Activated T-helper 1 cell treated with anti-CD3 and anti-CD28 coated beads, Interleukin-2, amount 50 U/mL, for 16 hours (primary cell): ENCODE results near the gene VWA8.
"Not testable (repeated sequence)": the region's sequence is repeated elsewhere in the genome, so short reads cannot be mapped to it uniquely, and the experiment has no call there.

Experiments used
- DNase-seq, 2 donors: peaks; one replicate each; pipeline ENCODE4 v3.0.0-alpha.2; 2020; ENCODE audit warnings: low read depth in 1 of 2, low spot score in 1 of 2

Gene VWA8

DNA sequence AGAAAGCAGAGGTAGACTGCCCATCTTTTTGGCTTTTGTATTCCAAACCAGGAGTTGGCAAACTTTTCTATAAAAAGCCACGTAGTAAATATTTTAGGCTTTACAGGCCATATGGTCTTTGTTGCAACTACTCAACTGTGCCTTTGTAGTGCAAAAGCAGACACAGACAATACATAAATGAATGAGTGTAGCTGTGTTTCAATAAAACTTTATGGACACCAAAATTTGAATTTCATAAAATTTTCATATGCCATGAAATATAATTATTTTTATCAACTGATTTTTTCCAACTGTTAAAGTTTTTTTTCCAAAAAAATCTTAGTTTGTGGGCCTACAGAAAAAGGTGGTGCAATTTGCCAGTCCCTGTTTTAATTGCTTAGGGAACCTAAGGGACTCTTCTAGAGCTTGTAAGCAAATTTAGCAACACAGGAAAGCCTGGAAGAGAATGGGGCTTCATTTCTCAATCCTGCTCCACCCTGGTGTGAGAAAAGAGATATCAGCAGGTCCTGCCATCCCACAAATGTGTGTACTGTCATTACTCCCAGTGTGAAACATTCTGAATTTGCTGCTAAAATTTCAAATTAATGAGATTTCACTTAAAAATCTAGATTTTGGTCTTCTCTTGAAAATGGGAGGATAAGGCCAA is 309.4 kb downstream of the VWA8 start:
- DNase-seq: no peak

DNA sequence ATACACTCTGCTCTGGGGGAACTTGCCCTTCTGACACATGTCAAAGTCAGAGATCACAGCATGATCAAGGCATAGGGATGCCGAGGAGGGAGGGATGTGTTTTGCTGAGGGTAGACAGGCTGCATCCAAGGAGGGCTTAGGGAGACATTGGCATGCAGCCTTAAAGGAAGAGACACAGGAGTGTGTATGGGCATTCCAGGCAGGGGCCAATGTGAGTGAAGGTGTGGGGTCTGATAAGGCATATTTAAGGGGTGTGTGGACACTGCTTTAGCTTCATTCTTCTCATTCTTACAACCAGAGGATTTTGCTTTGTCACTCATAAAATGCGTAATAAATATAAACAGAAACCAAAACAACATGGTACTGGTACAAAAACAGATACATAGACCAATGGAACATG is 310.2 kb downstream of the VWA8 start:
- no peak for DNase-seq

DNA sequence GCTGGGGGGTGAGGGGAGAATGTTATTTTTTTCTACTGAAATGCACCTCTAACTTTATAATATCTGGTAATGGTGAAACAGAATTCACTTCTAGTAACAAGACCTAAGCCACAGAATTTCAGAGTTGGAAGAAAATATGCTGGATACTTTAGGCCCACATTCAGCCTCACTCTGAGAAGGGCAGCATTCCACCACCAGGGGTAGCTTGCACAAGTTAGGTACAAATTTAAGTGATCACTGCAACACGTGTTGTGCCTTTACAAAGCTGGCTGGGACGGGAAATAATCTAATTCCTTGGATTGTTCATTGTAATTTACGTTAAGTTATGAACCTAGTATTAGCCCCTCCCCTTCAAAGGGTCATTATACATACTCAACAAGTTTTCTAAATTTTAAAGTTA is 311.2 kb downstream of the VWA8 start:
- no peak for DNase-seq

DNA sequence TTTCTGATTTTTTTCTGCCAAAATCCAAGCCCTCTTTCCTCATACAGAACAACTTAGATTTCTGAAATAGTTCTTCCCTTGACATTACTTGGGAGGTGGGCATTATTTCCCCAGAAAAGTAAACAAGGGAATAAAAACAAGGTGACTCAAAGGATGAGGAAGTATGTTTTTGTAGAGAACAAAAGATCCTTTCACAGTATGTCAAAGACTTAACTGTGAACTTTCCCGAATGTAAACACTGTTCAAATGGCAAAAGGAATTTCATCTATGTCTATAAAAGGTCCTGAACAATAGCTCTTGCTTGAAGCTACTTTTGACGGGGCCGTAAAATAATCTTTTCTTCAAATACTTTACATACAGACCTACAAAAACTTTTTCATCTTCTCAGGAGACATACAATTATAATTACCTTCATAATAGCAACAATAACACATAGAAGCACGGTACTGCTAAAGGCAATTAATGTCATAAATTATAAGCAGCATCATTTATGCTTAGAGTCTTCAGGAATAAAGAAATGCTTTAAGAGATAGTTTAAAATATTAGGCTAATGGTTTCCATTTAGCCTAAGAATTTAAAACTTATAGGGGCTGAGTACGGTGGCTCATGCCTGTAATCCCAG is 312.5 kb downstream of the VWA8 start:
- DNase-seq: no peak

DNA sequence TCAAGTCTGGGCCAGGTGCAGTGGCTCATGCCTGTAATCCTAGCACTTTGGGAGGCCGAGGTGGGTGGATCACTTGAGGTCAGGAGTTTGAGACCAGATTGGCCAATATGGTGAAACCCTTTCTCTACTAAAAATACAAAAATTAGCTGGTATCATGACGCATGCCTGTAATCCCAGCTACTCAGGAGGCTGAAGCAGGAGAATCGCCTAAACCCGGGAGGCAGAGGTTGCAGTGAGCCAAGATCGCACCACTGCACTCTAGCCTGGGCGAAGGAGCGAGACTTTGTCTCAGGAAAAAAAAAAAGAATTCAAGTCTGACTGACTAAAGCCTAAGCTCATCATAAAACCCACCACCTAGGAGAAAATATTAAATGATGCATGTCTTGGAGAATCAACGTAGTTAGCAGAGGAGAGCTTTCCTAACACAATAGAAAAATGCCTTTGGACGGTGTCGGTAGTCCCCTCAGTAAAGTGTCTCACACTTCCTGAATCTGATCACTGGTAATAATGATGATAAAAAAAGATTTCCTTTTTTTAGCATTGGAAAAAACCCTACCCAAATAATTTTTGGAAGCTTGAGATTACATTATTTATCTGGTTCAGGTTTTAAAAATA is 313.1 kb downstream of the VWA8 start:
- not testable (repeated sequence) for DNase-seq

DNA sequence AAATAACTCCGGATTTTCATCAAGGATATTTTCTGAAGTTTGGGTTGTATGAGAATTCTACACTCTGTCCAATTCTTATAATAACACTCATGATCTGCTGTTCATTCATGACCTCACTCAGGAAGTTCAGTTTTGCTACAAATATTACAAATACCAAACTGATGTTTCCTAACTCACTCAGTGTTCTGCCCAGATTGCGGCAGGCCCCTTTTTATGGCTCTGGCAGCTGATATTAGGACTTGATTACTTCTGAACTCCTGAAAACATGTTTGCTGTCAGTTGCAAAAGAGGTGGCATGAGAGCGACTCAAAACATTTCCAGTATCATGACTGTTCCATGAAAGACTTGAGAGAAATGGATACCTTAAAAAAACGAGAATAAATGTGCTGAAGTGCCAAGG is 315.6 kb downstream of the VWA8 start:
- DNase-seq: no peak

DNA sequence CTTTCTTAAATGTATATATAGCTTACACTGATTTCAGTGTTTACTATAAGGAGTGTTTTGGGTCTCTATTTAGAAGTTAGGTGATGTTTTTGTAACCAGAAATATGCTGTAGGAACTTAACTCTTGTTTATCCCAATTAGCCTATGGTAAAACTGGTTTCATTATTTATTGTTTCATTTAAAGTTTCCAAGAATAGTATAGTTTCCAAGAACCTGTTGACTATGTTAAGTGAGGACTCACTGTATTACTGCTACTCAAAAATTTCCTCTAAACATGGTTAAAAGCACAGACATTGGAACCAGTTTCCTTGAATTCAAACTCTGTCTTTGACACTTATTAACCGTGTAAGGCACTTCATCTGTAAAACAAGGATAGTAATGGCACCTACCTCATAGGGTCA is 316.2 kb downstream of the VWA8 start:
- DNase-seq: no peak

DNA sequence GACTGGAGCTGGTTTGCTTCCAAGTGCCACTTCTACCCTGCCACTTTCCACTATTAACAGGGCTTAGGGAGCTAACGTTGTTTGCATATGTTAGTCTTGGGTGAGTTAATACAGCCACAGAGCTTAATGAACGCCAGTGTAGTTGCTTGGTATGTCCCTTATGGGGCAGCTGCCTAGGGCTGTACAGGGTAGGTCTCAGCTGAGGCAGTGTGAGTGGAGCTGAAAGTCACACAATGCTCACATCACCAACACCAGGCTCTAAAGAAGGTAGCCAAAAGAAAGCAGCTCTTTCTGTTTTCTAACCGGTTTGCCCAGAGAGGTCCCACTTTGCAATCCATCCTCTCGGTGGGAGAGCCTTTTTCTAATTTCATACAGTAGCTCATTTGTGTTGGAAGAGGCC is 317.4 kb downstream of the VWA8 start:
- no peak for DNase-seq

DNA sequence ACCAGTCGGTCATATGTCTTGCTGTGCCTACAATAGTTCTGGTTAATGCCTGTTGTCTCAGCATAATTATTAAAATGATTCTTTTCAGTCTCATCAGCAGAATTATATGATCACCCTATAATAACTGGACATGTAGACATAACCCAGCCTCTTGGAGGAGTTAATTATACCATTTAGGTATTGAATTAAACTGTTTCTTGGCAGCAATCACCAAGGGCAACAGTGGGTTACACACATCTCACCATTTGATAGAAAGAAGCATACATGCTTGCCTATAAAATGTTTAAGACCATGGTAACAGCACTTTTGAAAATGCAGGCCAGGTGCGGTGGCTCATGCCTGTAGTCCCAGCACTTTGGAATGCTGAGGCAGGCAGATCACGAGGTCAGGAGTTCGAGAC is 318.9 kb downstream of the VWA8 start:
- no peak for DNase-seq

DNA sequence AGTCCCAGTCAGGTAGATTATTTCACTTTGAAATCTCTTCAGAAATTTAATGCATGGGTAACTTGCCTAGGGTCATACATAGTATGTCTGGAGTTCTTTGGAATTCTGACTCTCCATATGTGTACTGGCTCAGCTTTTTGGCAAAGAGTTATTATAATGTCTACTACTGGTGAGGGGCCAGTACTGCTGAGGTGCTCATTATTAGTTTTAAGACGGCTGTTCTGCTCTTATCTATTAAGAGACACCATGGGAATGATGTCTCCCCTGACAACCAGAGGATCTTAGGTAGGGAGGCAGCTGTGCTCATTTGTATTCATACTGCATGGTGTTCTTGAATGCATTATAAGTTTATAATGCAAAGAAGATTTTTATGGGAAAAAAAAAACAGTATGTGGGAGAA is 319.5 kb downstream of the VWA8 start:
- no peak for DNase-seq

DNA sequence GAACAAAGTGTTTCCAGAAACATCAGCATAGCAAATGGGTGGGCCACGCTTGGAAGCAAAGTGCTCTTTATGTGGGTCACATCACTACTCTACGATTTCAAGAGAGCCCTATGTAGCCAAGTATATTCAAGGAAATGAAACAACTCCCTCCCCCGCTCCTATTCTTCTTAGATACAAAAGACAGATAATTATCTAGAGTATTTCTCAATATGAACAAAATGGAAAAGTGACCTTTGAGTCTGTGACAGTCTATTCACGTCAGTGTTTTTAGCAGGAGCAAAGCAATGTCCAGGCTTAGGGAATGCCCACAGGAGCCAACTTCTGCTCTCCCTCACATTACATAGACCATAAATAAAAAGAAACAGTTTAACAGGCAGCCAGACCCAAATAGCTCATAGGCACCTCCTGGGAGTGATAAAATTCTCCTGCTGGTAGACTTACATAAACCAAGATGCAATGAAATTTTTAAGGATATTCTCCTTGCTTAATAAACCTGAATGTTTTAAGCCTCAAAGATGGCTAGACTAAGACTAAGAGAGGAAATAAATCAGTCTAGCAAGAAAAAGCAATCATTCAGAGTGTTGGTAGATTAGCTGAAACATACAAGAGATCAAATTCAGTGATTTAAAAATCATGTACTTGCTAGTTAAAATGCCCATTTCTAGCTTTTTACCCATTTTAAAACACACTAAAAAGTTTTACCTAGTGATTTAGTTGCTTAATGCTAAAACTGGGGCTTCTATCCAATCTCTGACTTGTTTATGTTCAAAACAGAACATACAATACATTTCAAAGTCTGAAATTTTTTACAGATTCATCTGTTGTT is 320.7 kb downstream of the VWA8 start:
- DNase-seq: no peak

DNA sequence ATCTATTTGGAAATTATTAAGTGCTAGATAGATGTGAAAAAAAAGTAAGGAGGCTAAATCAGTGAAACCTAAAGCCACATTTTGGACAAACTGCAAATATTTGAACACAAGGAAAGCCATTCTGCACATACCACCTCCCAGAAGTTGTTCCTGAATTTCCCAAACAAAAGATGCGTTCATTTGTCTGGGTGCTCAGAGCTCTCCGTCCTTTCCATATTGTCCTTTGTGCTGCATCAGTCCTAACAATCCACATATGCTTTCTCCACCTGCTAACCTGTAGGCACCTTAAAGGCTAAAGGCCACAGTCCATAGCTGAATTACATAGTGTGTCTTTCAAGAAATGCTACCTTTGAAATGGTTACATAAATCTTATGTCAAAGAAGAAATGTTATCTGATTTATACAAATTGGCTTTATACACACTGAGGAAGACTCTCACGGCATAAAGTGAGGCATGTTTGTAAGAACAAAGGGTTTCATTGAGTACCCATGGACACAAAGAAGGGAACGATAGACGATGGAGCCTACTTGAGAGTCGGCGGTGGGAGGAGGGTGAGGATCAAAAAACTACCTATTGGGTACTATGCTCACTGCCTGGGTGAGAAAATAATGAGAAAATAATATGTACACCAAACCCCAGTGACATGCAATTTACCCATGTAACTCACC is 321.5 kb downstream of the VWA8 start:
- DNase-seq: no peak

DNA sequence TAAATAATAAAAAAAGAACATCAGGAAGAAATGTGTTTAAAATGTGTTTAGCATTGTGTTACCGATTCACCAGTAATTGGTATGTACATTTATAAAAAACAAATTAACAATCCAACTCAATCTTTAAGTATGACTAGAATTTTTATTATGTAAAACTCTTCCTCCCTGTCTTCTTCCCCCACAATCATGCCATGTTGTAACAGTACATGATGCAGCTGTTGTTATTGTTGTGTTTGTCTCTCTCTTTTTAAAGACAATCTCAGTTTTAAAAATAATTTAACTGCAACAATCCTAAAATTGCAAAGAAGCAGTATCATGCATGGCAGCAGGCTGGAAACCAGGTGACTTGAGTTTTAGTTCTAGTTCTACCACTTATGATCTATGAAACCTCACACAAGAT is 323.3 kb downstream of the VWA8 start:
- DNase-seq: no peak

DNA sequence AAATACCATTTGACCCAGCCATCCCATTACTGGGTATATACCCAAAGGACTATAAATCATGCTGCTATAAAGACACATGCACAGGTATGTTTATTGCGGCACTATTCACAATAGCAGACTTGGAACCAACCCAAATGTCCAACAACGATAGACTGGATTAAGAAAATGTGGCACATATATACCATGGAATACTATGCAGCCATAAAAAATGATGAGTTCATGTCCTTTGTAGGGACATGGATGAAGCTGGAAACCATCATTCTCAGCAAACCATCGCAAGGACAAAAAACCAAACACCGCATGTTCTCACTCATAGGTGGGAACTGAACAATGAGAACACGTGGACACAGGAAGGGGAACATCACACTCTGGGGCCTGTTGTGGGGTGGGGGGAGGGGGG is 323.9 kb downstream of the VWA8 start:
- DNase-seq: not testable (repeated sequence)

DNA sequence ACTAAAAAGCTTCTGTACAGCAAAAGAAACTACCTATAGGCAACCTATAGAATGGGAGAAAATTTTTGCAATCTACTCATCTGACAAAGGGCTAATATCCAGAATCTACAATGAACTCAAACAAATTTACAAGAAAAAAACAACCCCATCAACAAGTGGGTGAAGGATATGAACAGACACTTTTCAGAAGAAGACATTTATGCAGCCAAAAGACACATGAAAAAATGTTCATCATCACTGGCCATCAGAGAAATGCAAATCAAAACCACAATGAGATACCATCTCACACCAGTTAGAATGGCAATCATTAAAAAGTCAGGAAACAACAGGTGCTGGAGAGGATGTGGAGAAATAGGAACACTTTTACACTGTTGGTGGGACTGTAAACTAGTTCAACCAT is 324.3 kb downstream of the VWA8 start:
- not testable (repeated sequence) for DNase-seq

DNA sequence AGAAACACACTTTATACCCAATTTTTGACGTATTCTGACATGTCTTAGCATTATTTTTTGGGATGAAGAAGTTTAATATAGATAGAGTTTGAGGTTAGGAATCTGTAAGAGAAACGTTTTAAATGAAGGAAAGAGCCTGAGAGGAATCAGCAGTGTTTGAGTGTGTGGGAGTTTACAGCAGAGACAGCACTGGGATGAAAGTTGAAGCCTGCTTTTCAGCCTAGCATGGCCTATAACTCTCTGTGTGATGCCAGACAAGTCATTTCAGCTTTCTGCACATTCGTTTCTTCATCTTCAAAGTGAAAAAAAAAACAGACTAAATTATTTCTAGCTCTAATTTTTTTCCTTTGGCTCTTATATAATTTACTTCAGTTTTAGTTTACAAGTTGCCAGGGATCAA is 326.5 kb downstream of the VWA8 start:
- no peak for DNase-seq

DNA sequence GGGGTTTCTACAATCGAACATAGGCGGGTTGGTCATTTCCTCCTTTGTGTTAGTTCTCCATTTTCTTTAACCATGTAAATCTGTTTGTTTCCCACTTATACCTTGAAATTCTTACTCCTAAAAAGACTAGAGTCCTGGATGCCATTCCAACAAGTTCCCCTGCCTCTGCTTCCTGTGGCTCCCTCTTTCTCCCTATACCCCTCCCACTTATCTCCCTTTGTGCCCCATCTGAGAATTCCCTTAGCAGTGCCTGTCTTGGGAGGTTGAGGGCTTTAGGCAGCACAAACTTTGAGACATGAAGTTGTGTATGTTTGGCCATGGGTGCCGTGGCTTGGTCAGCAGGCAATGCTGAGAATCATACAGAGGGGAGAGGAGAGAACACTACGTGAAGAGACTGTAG is 327.1 kb downstream of the VWA8 start:
- no peak for DNase-seq

DNA sequence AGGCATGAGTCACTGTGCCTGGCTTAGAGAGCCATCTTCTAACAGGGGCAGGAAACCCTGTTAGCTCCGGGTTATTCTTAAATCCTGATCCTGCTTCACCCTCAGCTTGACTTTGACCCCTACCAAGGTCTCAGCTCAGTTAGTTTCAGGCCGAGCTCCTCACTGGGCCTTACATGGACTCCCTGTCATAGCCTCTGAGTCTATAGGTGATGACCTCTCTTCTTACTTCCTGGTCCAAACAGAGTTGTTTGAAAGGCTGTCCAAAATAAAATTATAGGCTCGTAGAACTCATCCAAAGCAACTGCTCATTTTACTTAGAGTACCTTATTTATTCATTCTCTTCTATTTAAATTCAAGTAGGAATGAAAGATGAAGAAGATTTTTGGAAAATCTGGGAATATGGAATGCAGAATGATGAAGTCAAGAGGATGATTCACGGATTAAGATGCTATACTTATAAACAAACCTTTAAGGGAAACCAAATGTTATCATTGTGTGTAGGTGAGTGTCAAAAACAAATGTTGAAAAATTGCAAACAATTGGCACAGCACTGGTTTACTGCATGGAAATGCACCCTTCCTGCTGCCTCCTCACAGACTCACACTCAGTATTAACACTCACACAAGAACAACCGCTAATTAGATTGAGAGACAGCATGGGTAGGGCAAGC is 329.5 kb downstream of the VWA8 start:
- no peak for DNase-seq

DNA sequence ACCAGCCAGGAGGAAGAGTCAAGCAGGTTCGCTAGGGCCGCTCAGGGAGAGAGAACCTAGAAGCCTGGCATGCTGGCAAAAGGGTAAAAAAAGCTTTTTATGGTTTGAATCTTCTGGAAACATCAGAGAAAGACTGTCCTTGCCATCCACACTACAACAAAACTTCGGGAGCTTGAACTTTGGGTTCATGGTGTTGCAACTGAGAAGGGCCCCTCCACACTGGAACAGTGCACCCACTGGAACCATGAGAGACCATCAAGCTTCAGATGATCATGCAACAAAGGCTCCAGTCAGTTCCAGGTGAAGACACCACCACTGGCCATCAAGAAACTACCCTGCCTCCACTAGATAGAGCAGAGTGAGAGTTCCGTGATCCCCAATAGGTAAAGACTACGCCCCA is 333.5 kb downstream of the VWA8 start:
- DNase-seq: no peak

DNA sequence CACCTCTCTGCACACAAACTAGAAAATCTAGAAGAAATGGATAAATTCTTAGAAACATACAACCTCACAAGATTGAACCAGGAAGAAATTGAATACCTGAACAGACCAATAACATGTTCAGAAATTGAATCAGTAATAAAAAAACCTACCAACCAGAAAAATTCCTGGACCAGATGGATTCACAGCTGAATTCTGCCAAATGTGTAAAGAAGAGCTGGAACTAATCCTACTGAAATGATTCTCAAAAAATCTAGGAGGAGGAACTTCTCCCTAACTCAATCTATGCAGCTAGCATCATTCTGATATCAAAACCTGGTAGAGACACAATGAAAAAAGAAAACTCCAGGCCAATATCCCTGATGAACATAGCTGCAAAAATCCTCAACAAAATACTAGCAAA is 336.9 kb downstream of the VWA8 start:
- no peak for DNase-seq
